Measurements from ENCODE around the gene ACSL1.

ACSL1 gene

GRCh38 chr4:184810720-184811119 is 15.0 kb downstream of the ACSL1 start:
- no peak for DNase-seq

- no peak for DNase-seq
Measured at GRCh38 chr4:184808713-184809050, 17.1 kb downstream of the ACSL1 start.

- no peak for DNase-seq
Measured at GRCh38 chr4:184807797-184808712, 17.7 kb downstream of the ACSL1 start.

GRCh38 chr4:184807256-184807655 is 18.5 kb downstream of the ACSL1 start:
- DNase-seq, result no peak

- DNase-seq, result no peak
Measured at GRCh38 chr4:184806711-184807110, 19.1 kb downstream of the ACSL1 start.

GRCh38 chr4:184806229-184806550 is 19.6 kb downstream of the ACSL1 start:
- DNase-seq, result no peak

- peak; percentile 44 for DNase-seq
Measured at GRCh38 chr4:184805462-184806228, 20.1 kb downstream of the ACSL1 start.

- DNase-seq, result no peak
Measured at GRCh38 chr4:184804621-184805020, 21.1 kb downstream of the ACSL1 start.

- DNase-seq, result no peak
Measured at GRCh38 chr4:184803874-184804273, 21.9 kb downstream of the ACSL1 start.

GRCh38 chr4:184803133-184803532 is 22.6 kb downstream of the ACSL1 start:
- DNase-seq, result no peak

GRCh38 chr4:184802697-184803015 is 23.1 kb downstream of the ACSL1 start:
- DNase-seq, result no peak

GRCh38 chr4:184801781-184802696 is 23.7 kb downstream of the ACSL1 start:
- DNase-seq, result no peak

GRCh38 chr4:184798504-184798903 is 27.3 kb downstream of the ACSL1 start:
- no peak for DNase-seq

- no peak for DNase-seq
Measured at GRCh38 chr4:184796906-184797305, 28.9 kb downstream of the ACSL1 start.

- no peak for DNase-seq
Measured at GRCh38 chr4:184795214-184795844, 30.4 kb downstream of the ACSL1 start.

- no peak for DNase-seq
Measured at GRCh38 chr4:184794470-184794869, 31.3 kb downstream of the ACSL1 start.

- no peak for DNase-seq
Measured at GRCh38 chr4:184793735-184794355, 31.9 kb downstream of the ACSL1 start.

GRCh38 chr4:184792950-184793555 is 32.7 kb downstream of the ACSL1 start:
- DNase-seq, result no peak

GRCh38 chr4:184792334-184792733 is 33.4 kb downstream of the ACSL1 start:
- no peak for DNase-seq

- DNase-seq, result no peak
Measured at GRCh38 chr4:184790826-184791225, 34.9 kb downstream of the ACSL1 start.

- no peak for DNase-seq
Measured at GRCh38 chr4:184787766-184788503, 37.8 kb downstream of the ACSL1 start.
